GM20000 (cell line): ENCODE results near the gene TIMM23.

Source experiments
- DNase-seq: peaks from one replicate; pipeline ENCODE4 v3.0.0; 2012; ENCODE audit warnings: low spot score
- CTCF ChIP-seq: IDR thresholded peaks from 2 replicates; pipeline ENCODE4 v1.5.1; 2012; ENCODE audit warnings: mild to moderate bottlenecking, control low read depth; ENCODE audit errors: extremely low read depth, missing control alignments

TIMM23 gene

GRCh38 chr10:46025406-46025805 is 53.1 kb downstream of the TIMM23 start:
- no peak for DNase-seq

GRCh38 chr10:46026106-46026505 is 53.8 kb downstream of the TIMM23 start:
- TF ChIP-seq CTCF, result no peak
- DNase-seq, result no peak

More at GRCh38 chr10:46025406-46025805, 53.1 kb downstream of the TIMM23 start:
- no peak for TF ChIP-seq CTCF

GRCh38 chr10:46028584-46029460 is 56.5 kb downstream of the TIMM23 start:
- TF ChIP-seq CTCF, result peak; percentile 61
- DNase-seq, result peak; percentile 65

GRCh38 chr10:46029461-46030030 is 57.3 kb downstream of the TIMM23 start:
- no peak for TF ChIP-seq CTCF

GRCh38 chr10:46030091-46030937 is 58.0 kb downstream of the TIMM23 start, which contains the start of gene NCOA4:
NCOA4 (minus strand) TSS chr10:46030623; CDS start chr10:46016680, 13,943 bp downstream.
- peak; percentile 76 for TF ChIP-seq CTCF
- DNase-seq, result peak; percentile 97

More at GRCh38 chr10:46029461-46030030, 57.3 kb downstream of the TIMM23 start:
- DNase-seq, result no peak

GRCh38 chr10:46031648-46032532 is 59.6 kb downstream of the TIMM23 start:
- no peak for DNase-seq
- no peak for TF ChIP-seq CTCF
